GM12878 (cell line): ENCODE results near the gene DNAH8. TPM values are rescaled to one million over a fixed set of nuclear protein-coding genes. Genes with fewer than 3 reads are reported as not detected.

ENCODE experiments used
- ATAC-seq: fragments of 200-7000 bp; cut with Tn5 transposase; 3 replicates; pipeline ENCODE4 v1.9.1; 2020; ENCODE audit warnings: mild to moderate bottlenecking, moderate library complexity
- BruUV-seq: library from RNA; stranded (reverse); fragments of 400-500 nt; replicated peaks from 2 replicates; lab custom pipeline; 2021; lab: Mats Ljungman, UMichigan
- CTCF ChIA-PET: fragments of 300-600 bp; sonication (Branson Sonifier 250); formaldehyde crosslinking; extraction: SDS; loops from one replicate; lab custom pipeline; 2021; ENCODE audit warnings: inconsistent platforms; lab: Yijun Ruan, JAX
- POLR2A ChIA-PET: fragments of 350-600 bp; formaldehyde crosslinking; extraction: SDS; loops from one replicate; lab custom pipeline; 2021; ENCODE audit warnings: inconsistent platforms; lab: Charles Lee
- RAD21 ChIA-PET: fragments of 300-600 bp; sonication (Branson Sonifier 250); formaldehyde crosslinking; loops from one replicate; lab custom pipeline; 2023; ENCODE audit warnings: antibody characterized with exemption; ENCODE audit not compliant: unreplicated experiment; lab: Charles Lee
- SMC1A ChIA-PET: fragments of 300-600 bp; sonication (Branson Sonifier 250); formaldehyde crosslinking; loops from one replicate; lab custom pipeline; 2023; ENCODE audit not compliant: unreplicated experiment, uncharacterized antibody; lab: Charles Lee
- DNase-seq: peaks from one replicate; pipeline ENCODE4 v3.0.0-alpha.2; 2011; ENCODE audit warnings: low read depth, low spot score
- FAIRE-seq: peaks from 3 replicates; lab custom pipeline; 2011; peaks lifted over from hg19 to GRCh38; lab: Jason Lieb, UNC
- H2AFZ ChIP-seq: 2 replicates; pipeline ENCODE4 v1.6.0; 2011; ENCODE audit warnings: low read depth, low read length, control low read depth; ENCODE audit not compliant: control insufficient read depth
- H3K27ac ChIP-seq: 2 replicates; pipeline ENCODE4 v1.5.1; 2011; ENCODE audit warnings: control low read depth; ENCODE audit not compliant: control insufficient read depth, insufficient read depth
- H3K27me3 ChIP-seq, 2 experiments: replicated peaks in 1 of 2; 2 replicates each; pipeline versions ENCODE4 v1.6.0 to v1.6.1; 2011; ENCODE audit warnings: low read length in 1 of 2; ENCODE audit not compliant: control insufficient read depth in 2 of 2, insufficient read depth in 2 of 2
- H3K36me3 ChIP-seq, 2 experiments: 2 replicates each; pipeline ENCODE4 v1.5.1; 2011; ENCODE audit warnings: low read length in 1 of 2; ENCODE audit not compliant: control insufficient read depth in 2 of 2, insufficient read depth in 2 of 2
- H3K4me1 ChIP-seq: 2 replicates; pipeline ENCODE4 v1.6.1; 2011; ENCODE audit warnings: mild to moderate bottlenecking, low read length, moderate library complexity, mixed read lengths; ENCODE audit not compliant: control insufficient read depth, insufficient read depth
- H3K4me2 ChIP-seq: 2 replicates; pipeline ENCODE4 v1.6.0; 2011; ENCODE audit warnings: control low read depth; ENCODE audit not compliant: control insufficient read depth, insufficient read depth
- H3K4me3 ChIP-seq: fragments of 200-600 bp; sonication (generic); 2 replicates; pipeline ENCODE4 v1.5.1; 2016
- H3K79me2 ChIP-seq: 2 replicates; pipeline ENCODE4 v1.6.0; 2011; ENCODE audit warnings: low read length; ENCODE audit not compliant: control insufficient read depth, insufficient read depth
- H3K9ac ChIP-seq: 2 replicates; pipeline ENCODE4 v1.8.0; 2011; ENCODE audit warnings: low read length, control low read depth, mixed read lengths; ENCODE audit not compliant: control insufficient read depth, insufficient read depth
- H3K9me3 ChIP-seq: replicated peaks from 3 replicates; pipeline ENCODE4 v1.5.1; 2011; ENCODE audit warnings: mild to moderate bottlenecking, low read length; ENCODE audit not compliant: control insufficient read depth, insufficient read depth
- H4K20me1 ChIP-seq: 2 replicates; pipeline ENCODE4 v1.6.0; 2011; ENCODE audit not compliant: control insufficient read depth, insufficient read depth
- E2F4 ChIP-seq: IDR thresholded peaks from 2 replicates; pipeline ENCODE4 v1.6.1; 2012; ENCODE audit warnings: low read depth, low read length, improper control_type of control experiment
- EGR1 ChIP-seq, 2 experiments: IDR thresholded peaks; 1 replicate in 1 of 2; 2 replicates in 1 of 2; pipeline ENCODE4 v1.6.1; 2011 to 2012; ENCODE audit warnings: low read depth in 2 of 2, low read length in 2 of 2, borderline replicate concordance in 1 of 2, mild to moderate bottlenecking in 1 of 2, moderate library complexity in 1 of 2
- EP300 ChIP-seq, 2 experiments: fragments of 150-350 bp in 1 of 2; IDR thresholded peaks; 2 replicates each; pipeline ENCODE4 v1.6.1; 2011 to 2012; ENCODE audit warnings: low read depth in 2 of 2, low read length in 2 of 2, borderline replicate concordance in 1 of 2, improper control_type of control experiment in 1 of 2, inconsistent platforms in 1 of 2; ENCODE audit not compliant: control insufficient read depth in 1 of 2
- GABPA ChIP-seq: IDR thresholded peaks from 2 replicates; pipeline ENCODE4 v1.6.1; 2014; ENCODE audit warnings: antibody characterized with exemption, low read depth, mild to moderate bottlenecking, inconsistent platforms
- MTA2 ChIP-seq: fragments of 450-650 bp; IDR thresholded peaks from 2 replicates; pipeline ENCODE4 v1.6.1; 2016; ENCODE audit warnings: low read depth, mild to moderate bottlenecking, moderate library complexity
- NR2F1 ChIP-seq: fragments of 450-650 bp; conservative IDR thresholded peaks from 2 replicates; pipeline ENCODE4 v1.6.1; 2017; ENCODE audit warnings: mild to moderate bottlenecking
- SREBF2 ChIP-seq: IDR thresholded peaks from 2 replicates; pipeline ENCODE4 v1.6.1; 2012; ENCODE audit warnings: mild to moderate bottlenecking, low read length
- ZBTB40 ChIP-seq: fragments of 450-650 bp; IDR thresholded peaks from 2 replicates; pipeline ENCODE4 v1.6.1; 2016; ENCODE audit warnings: mild to moderate bottlenecking, moderate library complexity, borderline replicate concordance
- WGBS: methylation state at CpG from one replicate; pipeline ENCODE4 v1.1.6; 2016; ENCODE audit warnings: low lambda C conversion rate; ENCODE audit not compliant: insufficient replicate concordance, insufficient coverage; ENCODE audit errors: missing lambda C conversion rate; 5-methylcytosine and 5-hydroxymethylcytosine counted together
- in situ Hi-C: fragments of 300-500 bp; cut with MboI; formaldehyde crosslinking; loops from 9 replicates; pipeline ENCODE4 v1.14.3; 2018; ENCODE audit warnings: mixed read lengths
- intact Hi-C: fragments of 100-400 bp; cut with micrococcal nuclease; formaldehyde crosslinking; loops from one replicate; pipeline ENCODE4 v1.14.2; 2022; ENCODE audit not compliant: unreplicated experiment
- polyA plus RNA-seq, 11 experiments: library from polyadenylated mRNA; depleted of rRNA in 4 of 11; unstranded in 6 of 11; stranded (reverse) in 5 of 11; fragments of >200 nt; fragmentation: Nextera tagmentation in 4 of 11; fragmentation: Illumina TruSeq in 1 of 11; extraction: Ambion mirVana in 4 of 11; extraction: Trizol in 1 of 11; gene quantifications; 1 replicate in 1 of 11; 2 replicates in 10 of 11; pipeline versions ENCODE4 v1.2.1 to v1.2.3, GENCODE V29; 2011 to 2016; ENCODE audit warnings: inconsistent platforms in 2 of 11, missing spikeins in 2 of 11, low read depth in 1 of 11
- total RNA-seq, 4 experiments: library from RNA; depleted of rRNA in 3 of 4; stranded (reverse); fragments of >200 nt in 3 of 4; fragmentation: Illumina TruSeq in 1 of 4; extraction: Trizol in 1 of 4; gene quantifications; 2 replicates each; pipeline versions ENCODE4 v1.2.1 to v1.2.3, GENCODE V29; 2013 to 2021

Gene DNAH8
- total and polyA plus RNA-seq, 10 of the 15 experiments (the other 5 are each of a cell fraction or from before 2014, with no cell fraction given): 0.02 to 0.34 (median 0.10) TPM; not detected in 3

GRCh38 chr6:39054577-39055142 lies 339.5 kb downstream of the DNAH8 start:
- in situ Hi-C loops (no loop called here), intact Hi-C loops (no loop called here)
- Histone ChIP-seq H4K20me1 (0 out of 2 replicates have a peak, but pooled peaks cover 3% of the 10 kb centered on the region), H3K27ac (no peak overlapping the region), H3K4me3 (no peak overlapping the region), H3K27me3 (no peaks in the 10 kb centered on the region; a peak in 3 of 4 replicates), H3K4me1 (no peaks in the 10 kb centered on the region; the same call in 1 of the 2 replicates), H2AFZ (no peak overlapping the region), H3K79me2 (no peaks in the 10 kb centered on the region), H3K9me3 (no peaks in the 10 kb centered on the region), H3K36me3 (no peaks in the 10 kb centered on the region), H3K9ac (no peak overlapping the region), H3K4me2 (no peak overlapping the region)
- BruUV-seq: no TSS peak
- ChIA-PET SMC1A (interaction anchor here (0.7 kb wide), 2 partner anchors 38 to 143 kb away, joined by 3 read pairs; no protein-coding TSS in a partner anchor), POLR2A (no interaction called here), RAD21 (interaction anchor here (0.6 kb wide), 1 partner anchor 13 kb away, joined by 3 read pairs; no protein-coding TSS in a partner anchor), CTCF (interaction anchor here (0.6 to 1.1 kb wide), 2 partner anchors 182 to 1161 kb away, joined by 3 to 5 read pairs; no protein-coding TSS in a partner anchor)
- WGBS: 20% methylated on average over 9 of the region's 9 CpGs
- TF ChIP-seq E2F4 (no peak), NR2F1 (peak; percentile 27; the same call in 1 of the 2 replicates), SREBF2 (no peak), MTA2 (no peak)
- DNase-seq: no peak
- no peak for FAIRE-seq
- ATAC-seq: peak; percentile 61

- no TSS peak for BruUV-seq
- H3K79me2 ChIP-seq: no peaks in the 10 kb centered on the region
- FAIRE-seq (no peak), ATAC-seq (no peak), DNase-seq (no peak)
- 0 out of 2 replicates have a peak, but pooled peaks cover 2% of the 10 kb centered on the region for H4K20me1 ChIP-seq
- in situ Hi-C loops: no loop called here
- no peaks in the 10 kb centered on the region; the same call in 1 of the 2 replicates for H3K4me1 ChIP-seq
- no peak overlapping the region for H3K27ac ChIP-seq
- 57% methylated on average over 6 of the region's 7 CpGs for WGBS
- ChIA-PET RAD21 (interaction anchor here (0.6 kb wide), 1 partner anchor 14 kb away, joined by 3 read pairs; no protein-coding TSS in a partner anchor), POLR2A (no interaction called here), CTCF (no interaction called here), SMC1A (no interaction called here)
- H3K9ac ChIP-seq: no peak overlapping the region
- intact Hi-C loops: no loop called here
- H3K9me3 ChIP-seq: no peaks in the 10 kb centered on the region
- TF ChIP-seq EP300 (IDR thresholded peaks at IDR 0.05; ENCODE audit: borderline replicate concordance in 1 of 2, control insufficient read depth in 1 of 2, low read depth in 2 of 2, low read length in 2 of 2) (no peak), EGR1 (IDR thresholded peaks at IDR 0.05; ENCODE audit: borderline replicate concordance in 1 of 2, low read depth in 2 of 2, low read length in 2 of 2) (no peak), GABPA (no peak), ZBTB40 (no peak)
- H3K4me3 ChIP-seq: no peak overlapping the region
- H2AFZ ChIP-seq: no peak overlapping the region
- no peak overlapping the region for H3K4me2 ChIP-seq
- H3K27me3 ChIP-seq: peaks cover 0 to 2% of the 10 kb centered on the region in 2 experiments; a peak in 3 of 4 replicates
- H3K36me3 ChIP-seq: no peaks in the 10 kb centered on the region
These were observed 340.6 kb downstream of the DNAH8 start for GRCh38 chr6:39055661-39056060.
